Astrocyte (in vitro differentiated cells and primary cell): ENCODE results near the gene RNF214. TPM values are rescaled to one million over a fixed set of nuclear protein-coding genes. Genes with fewer than 3 reads are reported as not detected.

ENCODE experiments used
- DNase-seq: peaks from one replicate; pipeline ENCODE4 v3.0.0-alpha.2; 2010; ENCODE audit warnings: low read depth
- FAIRE-seq: peaks from 2 replicates; lab custom pipeline; 2011; peaks lifted over from hg19 to GRCh38; lab: Jason Lieb, UNC
- H2AFZ ChIP-seq: 2 replicates; pipeline ENCODE4 v1.6.0; 2012; ENCODE audit warnings: low read depth, low read length, inconsistent platforms
- H3K27ac ChIP-seq: 2 replicates; pipeline ENCODE4 v1.5.1; 2011; ENCODE audit warnings: low read depth, low read length, inconsistent platforms
- H3K27me3 ChIP-seq: 2 replicates; pipeline ENCODE4 v1.6.0; 2011; ENCODE audit warnings: low read length, inconsistent platforms; ENCODE audit not compliant: insufficient read depth
- H3K36me3 ChIP-seq: 2 replicates; pipeline ENCODE4 v1.5.1; 2011; ENCODE audit warnings: low read length, inconsistent platforms; ENCODE audit not compliant: insufficient read depth
- H3K4me1 ChIP-seq: 2 replicates; pipeline ENCODE4 v1.5.1; 2011; ENCODE audit warnings: low read length, inconsistent platforms; ENCODE audit not compliant: insufficient read depth
- H3K4me2 ChIP-seq: 2 replicates; pipeline ENCODE4 v1.6.0; 2012; ENCODE audit warnings: low read length, inconsistent platforms
- H3K4me3 ChIP-seq: 2 replicates; pipeline ENCODE4 v1.5.1; 2011; ENCODE audit warnings: low read depth, mild to moderate bottlenecking, low read length, inconsistent platforms; ENCODE audit not compliant: insufficient read depth
- H3K79me2 ChIP-seq: 2 replicates; pipeline ENCODE4 v1.6.0; 2012; ENCODE audit warnings: mild to moderate bottlenecking, low read length, inconsistent platforms; ENCODE audit not compliant: insufficient read depth
- H3K9ac ChIP-seq: 2 replicates; pipeline ENCODE4 v1.6.0; 2012; ENCODE audit warnings: mild to moderate bottlenecking, low read length, inconsistent platforms
- H3K9me3 ChIP-seq: 2 replicates; pipeline ENCODE4 v1.5.1; 2012; ENCODE audit warnings: low read depth, mild to moderate bottlenecking, low read length, inconsistent platforms; ENCODE audit not compliant: insufficient read depth
- H4K20me1 ChIP-seq: 2 replicates; pipeline ENCODE4 v1.6.0; 2012; ENCODE audit warnings: low read length, inconsistent platforms; ENCODE audit not compliant: insufficient read depth
- H3K27ac Mint-ChIP-seq: one replicate; pipeline ENCODE4 v1.8.0; 2021; ENCODE audit warnings: mild to moderate bottlenecking, mixed read lengths; ENCODE audit not compliant: unreplicated experiment
- H3K27me3 Mint-ChIP-seq: one replicate; pipeline ENCODE4 v1.8.0; 2021; ENCODE audit warnings: low read depth, mixed read lengths; ENCODE audit not compliant: unreplicated experiment
- H3K36me3 Mint-ChIP-seq: one replicate; pipeline ENCODE4 v1.8.0; 2021; ENCODE audit warnings: low read depth, mixed read lengths; ENCODE audit not compliant: unreplicated experiment
- H3K4me1 Mint-ChIP-seq: one replicate; pipeline ENCODE4 v1.8.0; 2021; ENCODE audit warnings: low read depth, mixed read lengths; ENCODE audit not compliant: unreplicated experiment
- H3K4me3 Mint-ChIP-seq: one replicate; pipeline ENCODE4 v1.8.0; 2021; ENCODE audit warnings: mild to moderate bottlenecking, moderate library complexity, mixed read lengths; ENCODE audit not compliant: unreplicated experiment
- H3K9me3 Mint-ChIP-seq: one replicate; pipeline ENCODE4 v1.8.0; 2021; ENCODE audit warnings: mild to moderate bottlenecking, mixed read lengths; ENCODE audit not compliant: unreplicated experiment
- CTCF ChIP-seq: IDR thresholded peaks from 2 replicates; pipeline ENCODE4 v1.5.1; 2011; ENCODE audit warnings: low read depth, mild to moderate bottlenecking, inconsistent platforms, low read length, moderate library complexity; ENCODE audit not compliant: insufficient read depth
- EZH2 ChIP-seq: IDR thresholded peaks from 2 replicates; pipeline ENCODE4 v1.6.1; 2012; ENCODE audit warnings: mild to moderate bottlenecking, low read length, inconsistent platforms; ENCODE audit not compliant: insufficient read depth
- total RNA-seq: library from RNA; stranded (reverse); gene quantifications from 2 replicates; pipeline ENCODE4 v1.2.1, GENCODE V29; 2021

The RNF214 gene
- total RNA-seq, 1 donor from 2014 or later = 23.6 TPM

DNA sequence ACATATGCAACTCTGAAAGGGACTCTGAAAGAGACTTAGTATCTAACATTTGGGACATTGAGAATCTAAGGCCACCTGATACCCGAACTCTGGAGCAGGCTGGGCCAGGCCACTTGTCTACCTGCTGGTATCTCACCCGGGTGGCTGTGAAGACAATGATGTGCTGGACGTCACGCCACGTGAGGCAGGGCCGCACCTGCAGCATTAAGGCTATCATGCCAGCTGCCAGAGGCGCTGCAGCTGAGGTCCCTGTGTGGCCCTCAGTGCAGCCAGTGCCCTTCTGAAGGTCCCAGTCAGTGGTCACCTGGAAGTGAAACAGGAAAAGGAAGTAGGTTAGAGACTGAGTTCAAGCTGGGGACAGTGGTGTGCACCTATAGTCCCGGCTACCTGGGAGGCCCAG lies 13.0 kb upstream of the RNF214 start:
- Histone ChIP-seq H2AFZ (no peak overlapping the region), H3K9me3 (no peaks in the 10 kb centered on the region), H3K4me2 (no peak overlapping the region), H3K27ac (no peak overlapping the region), H3K36me3 (peaks cover 51% of the 10 kb centered on the region), H3K4me3 (no peak overlapping the region), H3K27me3 (no peaks in the 10 kb centered on the region), H4K20me1 (peaks cover 1% of the 10 kb centered on the region), H3K9ac (no peak overlapping the region), H3K79me2 (no peaks in the 10 kb centered on the region), H3K4me1 (peaks cover 32% of the 10 kb centered on the region)
- no peak for TF ChIP-seq EZH2
- TF ChIP-seq CTCF = no peak
- H3K4me3 Mint-ChIP-seq = no peak overlapping the region
- FAIRE-seq (no peak), DNase-seq (no peak)
- no peaks in the 10 kb centered on the region for H3K27me3 Mint-ChIP-seq
- H3K27ac Mint-ChIP-seq = no peak overlapping the region
- H3K36me3 Mint-ChIP-seq = peaks cover 32% of the 10 kb centered on the region
- H3K4me1 Mint-ChIP-seq = peaks cover 21% of the 10 kb centered on the region
- peaks cover 1% of the 10 kb centered on the region for H3K9me3 Mint-ChIP-seq

- no peaks in the 10 kb centered on the region for H3K9me3 ChIP-seq
- Mint-ChIP-seq H3K27me3 (no peaks in the 10 kb centered on the region), H3K27ac (no peak overlapping the region), H3K4me3 (no peak overlapping the region), H3K36me3 (peaks cover 32% of the 10 kb centered on the region), H3K9me3 (peaks cover 1% of the 10 kb centered on the region), H3K4me1 (peaks cover 21% of the 10 kb centered on the region)
- no peaks in the 10 kb centered on the region for H3K79me2 ChIP-seq
- no peaks in the 10 kb centered on the region for H3K27me3 ChIP-seq
- DNase-seq (no peak), FAIRE-seq (no peak)
- peaks cover 32% of the 10 kb centered on the region for H3K4me1 ChIP-seq
- TF ChIP-seq CTCF (no peak), EZH2 (no peak)
- H2AFZ ChIP-seq = no peak overlapping the region
- no peak overlapping the region for H3K4me2 ChIP-seq
- H3K36me3 ChIP-seq = peaks cover 46% of the 10 kb centered on the region
- H3K4me3 ChIP-seq = no peak overlapping the region
- H4K20me1 ChIP-seq = peaks cover 4% of the 10 kb centered on the region
- no peak overlapping the region for H3K9ac ChIP-seq
- no peak overlapping the region for H3K27ac ChIP-seq
These were observed 12.5 kb upstream of the RNF214 start for GRCh38 chr11:117219995-117220394.

GRCh38 chr11:117220568-117220967 lies 11.9 kb upstream of the RNF214 start:
- H3K4me3 Mint-ChIP-seq = no peak overlapping the region
- peaks cover 4% of the 10 kb centered on the region for H4K20me1 ChIP-seq
- peaks cover 21% of the 10 kb centered on the region for H3K4me1 Mint-ChIP-seq
- H3K27me3 ChIP-seq = no peaks in the 10 kb centered on the region
- H3K9ac ChIP-seq = no peak overlapping the region
- H2AFZ ChIP-seq = no peak overlapping the region
- H3K4me2 ChIP-seq = no peak overlapping the region
- FAIRE-seq (no peak), DNase-seq (no peak)
- peaks cover 1% of the 10 kb centered on the region for H3K9me3 Mint-ChIP-seq
- H3K9me3 ChIP-seq = no peaks in the 10 kb centered on the region
- no peak overlapping the region for H3K27ac ChIP-seq
- no peak overlapping the region for H3K27ac Mint-ChIP-seq
- no peak overlapping the region for H3K4me3 ChIP-seq
- H3K4me1 ChIP-seq = peaks cover 32% of the 10 kb centered on the region
- no peaks in the 10 kb centered on the region for H3K27me3 Mint-ChIP-seq
- H3K36me3 ChIP-seq = peaks cover 47% of the 10 kb centered on the region
- H3K36me3 Mint-ChIP-seq = peaks cover 32% of the 10 kb centered on the region
- H3K79me2 ChIP-seq = no peaks in the 10 kb centered on the region
- TF ChIP-seq EZH2 = no peak
- no peak for TF ChIP-seq CTCF
